Esophagus squamous epithelium (tissue), 5 donors: ENCODE results near the gene LAMP1. TPM values are rescaled to one million over a fixed set of nuclear protein-coding genes. Genes with fewer than 3 reads are reported as not detected.

Experiments used
- DNase-seq: peaks from one replicate; lab custom pipeline; 2025; lab: John Stamatoyannopoulos, UW
- H3K27ac ChIP-seq, 4 donors: fragments of 200-600 bp; sonication (generic); one replicate each; pipeline ENCODE4 v1.5.1; 2016 to 2019; ENCODE audit warnings: mild to moderate bottlenecking in 1 of 4
- H3K27me3 ChIP-seq, 4 donors: fragments of 200-600 bp; sonication (generic); 1 replicate in 3 of 4; 2 replicates in 1 of 4; pipeline versions ENCODE4 v1.5.1 to v1.6.0; 2017 to 2021; ENCODE audit warnings: antibody characterized with exemption in 1 of 4
- H3K36me3 ChIP-seq, 3 donors: fragments of 200-600 bp; sonication (generic); one replicate each; pipeline ENCODE4 v1.5.1; 2016 to 2019
- H3K4me1 ChIP-seq, 3 donors: fragments of 200-600 bp; sonication (generic); one replicate each; pipeline ENCODE4 v1.5.1; 2017 to 2019
- H3K4me3 ChIP-seq, 4 donors: fragments of 200-600 bp; sonication (generic); 1 replicate in 3 of 4; 2 replicates in 1 of 4; pipeline ENCODE4 v1.5.1; 2016 to 2019; ENCODE audit warnings: mild to moderate bottlenecking in 2 of 4, moderate library complexity in 1 of 4
- H3K9me3 ChIP-seq, 3 donors: fragments of 200-600 bp; sonication (generic); one replicate each; pipeline ENCODE4 v1.5.1; 2016 to 2019
- POLR2A ChIP-seq, 4 donors: fragments of 450-650 bp; IDR thresholded peaks; one replicate each; pipeline ENCODE4 v1.6.1; 2017; ENCODE audit warnings: antibody characterized with exemption in 4 of 4, mild to moderate bottlenecking in 4 of 4, moderate library complexity in 3 of 4
- WGBS, 2 donors: methylation state at CpG; one replicate each; pipeline ENCODE4 v1.1.5; 2018; 5-methylcytosine and 5-hydroxymethylcytosine counted together
- intact Hi-C: fragments of 100-400 bp; cut with DNase I; formaldehyde crosslinking; loops from one replicate; pipeline ENCODE4 v1.15.0; 2022
- total RNA-seq, 4 donors: library from RNA; depleted of rRNA; stranded (reverse); fragments of >200 nt; gene quantifications; one replicate each; pipeline ENCODE4 v1.1.0, GENCODE V29; 2016
- TF ChIP-seq, protein P1 (sequence below), 6 experiments: fragments of 450-650 bp in 4 of 6; fragments of 200-600 bp in 2 of 6; sonication (generic) in 2 of 6; IDR thresholded peaks; one replicate each; pipeline ENCODE4 v1.5.1; 2016 to 2019; ENCODE audit warnings: antibody characterized with exemption in 6 of 6, mild to moderate bottlenecking in 4 of 6, moderate library complexity in 4 of 6
- donor health status: DM: yes; HTN: yes; CAD: no.

The LAMP1 gene
- total RNA-seq, 4 donors from 2014 or later: 95.4 to 153 (median 123) TPM

- 50 to 57% methylated on average over 6 of the region's 6 CpGs for WGBS, 2 donors
- Histone ChIP-seq H3K27me3 (peaks cover 0 to 11% (median 0%) of the 10 kb centered on the region in 4 donors), H3K4me3 (no peak overlapping the region), H3K27ac (no peak overlapping the region), H3K9me3 (no peaks in the 10 kb centered on the region), H3K36me3 (peaks cover 0 to 35% (median 0%) of the 10 kb centered on the region in 3 donors), H3K4me1 (peaks cover 0 to 24% (median 3%) of the 10 kb centered on the region in 3 donors)
- intact Hi-C loops: no loop called here
- TF ChIP-seq, protein P1, sequence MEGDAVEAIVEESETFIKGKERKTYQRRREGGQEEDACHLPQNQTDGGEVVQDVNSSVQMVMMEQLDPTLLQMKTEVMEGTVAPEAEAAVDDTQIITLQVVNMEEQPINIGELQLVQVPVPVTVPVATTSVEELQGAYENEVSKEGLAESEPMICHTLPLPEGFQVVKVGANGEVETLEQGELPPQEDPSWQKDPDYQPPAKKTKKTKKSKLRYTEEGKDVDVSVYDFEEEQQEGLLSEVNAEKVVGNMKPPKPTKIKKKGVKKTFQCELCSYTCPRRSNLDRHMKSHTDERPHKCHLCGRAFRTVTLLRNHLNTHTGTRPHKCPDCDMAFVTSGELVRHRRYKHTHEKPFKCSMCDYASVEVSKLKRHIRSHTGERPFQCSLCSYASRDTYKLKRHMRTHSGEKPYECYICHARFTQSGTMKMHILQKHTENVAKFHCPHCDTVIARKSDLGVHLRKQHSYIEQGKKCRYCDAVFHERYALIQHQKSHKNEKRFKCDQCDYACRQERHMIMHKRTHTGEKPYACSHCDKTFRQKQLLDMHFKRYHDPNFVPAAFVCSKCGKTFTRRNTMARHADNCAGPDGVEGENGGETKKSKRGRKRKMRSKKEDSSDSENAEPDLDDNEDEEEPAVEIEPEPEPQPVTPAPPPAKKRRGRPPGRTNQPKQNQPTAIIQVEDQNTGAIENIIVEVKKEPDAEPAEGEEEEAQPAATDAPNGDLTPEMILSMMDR (IDR thresholded peaks at IDR 0.05): no peak
- TF ChIP-seq POLR2A (IDR thresholded peaks at IDR 0.05): no peak
- no peak for DNase-seq
Observed at GRCh38 chr13:113358653-113359190, 61.7 kb downstream of the LAMP1 start.

DNA sequence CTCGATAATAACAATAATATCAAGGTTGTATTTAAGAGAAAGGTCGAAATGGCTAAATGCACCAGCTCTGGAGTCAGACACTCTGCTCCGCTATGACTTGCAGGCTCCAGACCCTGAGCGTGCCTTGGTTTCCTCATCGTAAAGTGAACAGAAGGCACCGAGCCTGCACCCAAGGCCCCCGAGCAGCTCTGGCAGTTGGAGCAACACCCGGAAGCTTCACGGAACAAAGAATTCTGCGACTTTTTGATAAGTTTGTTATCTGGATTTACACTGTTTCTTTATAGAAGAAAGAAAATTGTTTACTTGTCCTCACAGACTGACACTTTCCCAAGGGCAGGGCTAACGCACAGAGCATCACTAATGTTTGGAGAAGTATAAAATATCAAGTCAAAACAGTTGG is 62.5 kb downstream of the LAMP1 start:
- no peak for DNase-seq
- H3K27ac ChIP-seq: no peak overlapping the region
- H3K9me3 ChIP-seq: no peaks in the 10 kb centered on the region
- peaks cover 0 to 28% (median 3%) of the 10 kb centered on the region in 3 donors for H3K4me1 ChIP-seq
- WGBS, 2 donors: 87% methylated on average over 10 to 11 of the region's 11 CpGs
- intact Hi-C loops: no loop called here
- H3K27me3 ChIP-seq: peaks cover 0 to 15% (median 0%) of the 10 kb centered on the region in 4 donors
- no peak overlapping the region for H3K4me3 ChIP-seq
- H3K36me3 ChIP-seq: peaks cover 0 to 27% (median 0%) of the 10 kb centered on the region in 3 donors
- TF ChIP-seq, protein P1 (IDR thresholded peaks at IDR 0.05): no peak
- no peak for TF ChIP-seq POLR2A (IDR thresholded peaks at IDR 0.05)

DNA sequence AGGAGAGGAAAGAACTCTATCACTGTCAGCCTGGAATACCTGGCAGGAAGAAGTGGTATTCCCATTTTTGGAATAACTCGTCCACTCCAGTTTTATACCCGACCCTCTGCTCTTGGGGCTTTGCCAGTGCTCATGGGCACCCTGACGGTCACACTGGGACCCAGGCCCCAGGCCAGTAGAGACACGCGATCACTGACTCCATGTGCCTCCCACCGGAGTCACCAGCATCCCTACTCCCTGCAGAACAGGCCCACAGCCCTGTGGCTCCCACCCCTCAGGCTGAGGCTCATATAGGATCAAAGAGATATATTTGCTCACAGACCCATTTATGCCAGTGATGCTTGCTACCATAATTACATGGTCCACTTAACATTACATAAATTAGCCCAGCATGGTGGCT is 63.4 kb downstream of the LAMP1 start:
- H3K4me1 ChIP-seq: peaks cover 0 to 36% (median 3%) of the 10 kb centered on the region in 3 donors
- WGBS, 2 donors: 82 to 91% methylated on average over 6 of the region's 6 CpGs
- no peak overlapping the region for H3K27ac ChIP-seq
- H3K4me3 ChIP-seq: no peak overlapping the region
- no peak for DNase-seq
- intact Hi-C loops: no loop called here
- peaks cover 0 to 18% (median 0%) of the 10 kb centered on the region in 3 donors for H3K36me3 ChIP-seq
- peaks cover 0 to 24% (median 0%) of the 10 kb centered on the region in 4 donors for H3K27me3 ChIP-seq
- TF ChIP-seq, protein P1 (IDR thresholded peaks at IDR 0.05): no peak
- TF ChIP-seq POLR2A (IDR thresholded peaks at IDR 0.05): no peak
- no peaks in the 10 kb centered on the region for H3K9me3 ChIP-seq

DNA sequence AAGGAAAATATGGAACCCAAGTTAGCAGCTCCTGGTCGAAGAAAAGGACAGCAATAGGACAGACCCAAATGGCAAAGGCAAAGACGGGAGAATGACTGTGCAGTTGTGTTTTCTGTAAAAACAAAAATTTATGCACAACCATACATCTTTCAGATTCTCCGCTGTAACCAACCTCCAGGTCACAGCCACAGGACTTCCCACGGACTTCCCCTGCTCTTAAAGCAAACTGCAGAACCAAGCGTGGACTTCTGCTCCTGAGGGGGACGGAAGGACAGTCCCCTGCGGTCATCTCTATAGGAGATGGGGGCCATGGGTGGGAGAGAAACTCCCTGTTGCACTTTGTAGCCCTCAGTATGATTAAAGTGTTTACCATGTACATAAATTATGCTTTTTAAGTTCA is 64.4 kb downstream of the LAMP1 start:
- H3K4me1 ChIP-seq: peaks cover 0 to 37% (median 3%) of the 10 kb centered on the region in 3 donors
- intact Hi-C loops: no loop called here
- no peak for DNase-seq
- no peak overlapping the region for H3K4me3 ChIP-seq
- no peaks in the 10 kb centered on the region for H3K9me3 ChIP-seq
- peaks cover 0 to 29% (median 0%) of the 10 kb centered on the region in 4 donors for H3K27me3 ChIP-seq
- WGBS, 2 donors: 43 to 62% methylated on average over 7 of the region's 7 CpGs
- no peak overlapping the region for H3K27ac ChIP-seq
- TF ChIP-seq, protein P1 (IDR thresholded peaks at IDR 0.05): no peak
- no peak for TF ChIP-seq POLR2A (IDR thresholded peaks at IDR 0.05)
- peaks cover 0 to 13% (median 0%) of the 10 kb centered on the region in 3 donors for H3K36me3 ChIP-seq

DNA sequence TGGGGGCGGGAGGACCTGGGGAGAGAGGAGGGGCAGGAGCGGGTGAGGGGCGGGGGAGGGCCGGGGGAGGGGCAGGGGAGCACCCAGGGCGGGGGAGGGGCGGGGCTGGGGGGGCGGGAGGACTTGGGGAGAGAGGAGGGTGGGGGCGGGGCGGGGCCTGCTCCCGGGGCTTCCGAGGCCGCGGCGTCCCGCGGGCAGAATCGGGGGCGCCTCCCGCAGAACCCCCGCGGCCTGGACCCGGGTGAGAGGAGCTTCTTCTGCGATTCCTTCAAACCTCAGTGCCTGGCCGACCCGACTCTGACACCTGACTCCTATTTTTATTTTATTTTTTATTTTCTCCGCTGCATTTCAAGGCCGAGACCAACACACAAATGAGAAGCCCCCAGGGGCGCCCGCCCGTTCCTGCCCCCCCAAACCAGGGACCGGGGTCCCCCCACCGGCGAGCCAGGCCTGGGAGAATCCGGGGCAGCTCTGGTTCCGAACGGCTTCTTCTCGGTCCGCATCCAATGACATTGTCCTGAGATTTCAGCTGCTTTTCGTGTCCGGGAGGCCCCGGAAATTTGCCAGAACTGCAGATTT is 67.4 kb downstream of the LAMP1 start:
- no peaks in the 10 kb centered on the region for H3K9me3 ChIP-seq
- peaks cover 0 to 37% (median 3%) of the 10 kb centered on the region in 3 donors for H3K4me1 ChIP-seq
- no peak for DNase-seq
- TF ChIP-seq POLR2A (IDR thresholded peaks at IDR 0.05): no peak
- TF ChIP-seq, protein P1 (IDR thresholded peaks at IDR 0.05): no peak
- peaks cover 0 to 13% (median 0%) of the 10 kb centered on the region in 3 donors for H3K36me3 ChIP-seq
- H3K27me3 ChIP-seq: peaks cover 0 to 29% (median 0%) of the 10 kb centered on the region in 4 donors
- intact Hi-C loops: no loop called here
- peak overlapping the region; percentile 5 to 82 (median 78) for H3K27ac ChIP-seq
- 6 to 16% methylated on average over 8 to 17 of the region's 41 CpGs for WGBS, 2 donors
- H3K4me3 ChIP-seq: peak overlapping the region; percentile 35 to 84 (median 59)
